ENCODE measurements around the gene PCED1B.

Gene PCED1B

DNA sequence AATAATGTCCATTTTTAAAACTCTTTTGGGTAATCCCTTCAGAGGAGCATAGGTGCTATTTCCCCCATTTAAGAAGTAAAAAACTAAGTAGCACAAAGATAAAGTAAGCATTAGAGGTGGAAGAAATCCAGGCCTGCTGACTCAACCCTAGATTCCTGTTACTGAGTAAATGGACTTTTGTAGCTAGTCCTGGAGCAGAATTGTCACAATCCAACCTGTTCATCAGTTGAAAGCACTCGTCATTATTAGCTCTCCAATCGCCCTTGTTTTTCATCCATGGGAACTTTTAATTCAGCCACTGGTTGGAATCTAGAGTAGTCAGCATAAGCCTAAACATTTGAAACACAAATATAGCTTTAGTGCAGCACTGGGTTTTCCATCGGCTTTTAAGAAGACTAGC, 139.8 kb downstream of the PCED1B start:
- peak; percentile 54; the same call in 2 of the 3 replicates for ATAC-seq (ENCODE audit: low read depth)
- peak overlapping the region; percentile 82 for H3K27ac ChIP-seq (ENCODE audit: poor library complexity, severe bottlenecking)
- no peak for DNase-seq (ENCODE audit: low spot score)
- H3K27me3 ChIP-seq (ENCODE audit: insufficient read depth, poor library complexity, severe bottlenecking): no peaks in the 10 kb centered on the region
- TF ChIP-seq, protein P1, sequence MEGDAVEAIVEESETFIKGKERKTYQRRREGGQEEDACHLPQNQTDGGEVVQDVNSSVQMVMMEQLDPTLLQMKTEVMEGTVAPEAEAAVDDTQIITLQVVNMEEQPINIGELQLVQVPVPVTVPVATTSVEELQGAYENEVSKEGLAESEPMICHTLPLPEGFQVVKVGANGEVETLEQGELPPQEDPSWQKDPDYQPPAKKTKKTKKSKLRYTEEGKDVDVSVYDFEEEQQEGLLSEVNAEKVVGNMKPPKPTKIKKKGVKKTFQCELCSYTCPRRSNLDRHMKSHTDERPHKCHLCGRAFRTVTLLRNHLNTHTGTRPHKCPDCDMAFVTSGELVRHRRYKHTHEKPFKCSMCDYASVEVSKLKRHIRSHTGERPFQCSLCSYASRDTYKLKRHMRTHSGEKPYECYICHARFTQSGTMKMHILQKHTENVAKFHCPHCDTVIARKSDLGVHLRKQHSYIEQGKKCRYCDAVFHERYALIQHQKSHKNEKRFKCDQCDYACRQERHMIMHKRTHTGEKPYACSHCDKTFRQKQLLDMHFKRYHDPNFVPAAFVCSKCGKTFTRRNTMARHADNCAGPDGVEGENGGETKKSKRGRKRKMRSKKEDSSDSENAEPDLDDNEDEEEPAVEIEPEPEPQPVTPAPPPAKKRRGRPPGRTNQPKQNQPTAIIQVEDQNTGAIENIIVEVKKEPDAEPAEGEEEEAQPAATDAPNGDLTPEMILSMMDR (IDR thresholded peaks at IDR 0.05; ENCODE audit: poor library complexity, severe bottlenecking): no peak
- H3K36me3 ChIP-seq (ENCODE audit: low read depth): no peaks in the 10 kb centered on the region
- H3K4me3 ChIP-seq (ENCODE audit: severe bottlenecking): no peak overlapping the region
- peaks cover 46% of the 10 kb centered on the region for H3K4me1 ChIP-seq (ENCODE audit: insufficient read depth, poor library complexity, severe bottlenecking)
- no peaks in the 10 kb centered on the region for H3K9me3 ChIP-seq (ENCODE audit: severe bottlenecking)

- H3K9me3 ChIP-seq (ENCODE audit: severe bottlenecking): no peaks in the 10 kb centered on the region
- TF ChIP-seq, protein P1 (IDR thresholded peaks at IDR 0.05; ENCODE audit: poor library complexity, severe bottlenecking): no peak
- H3K36me3 ChIP-seq (ENCODE audit: low read depth): no peaks in the 10 kb centered on the region
- peak overlapping the region; percentile 82 for H3K27ac ChIP-seq (ENCODE audit: poor library complexity, severe bottlenecking)
- H3K4me3 ChIP-seq (ENCODE audit: severe bottlenecking): no peak overlapping the region
- H3K27me3 ChIP-seq (ENCODE audit: insufficient read depth, poor library complexity, severe bottlenecking): no peaks in the 10 kb centered on the region
- H3K4me1 ChIP-seq (ENCODE audit: insufficient read depth, poor library complexity, severe bottlenecking): peaks cover 46% of the 10 kb centered on the region
- ATAC-seq (ENCODE audit: low read depth) (no peak), DNase-seq (ENCODE audit: low spot score) (no peak)
Observed at GRCh38 chr12:47221256-47222023, 142.0 kb downstream of the PCED1B start.

DNA sequence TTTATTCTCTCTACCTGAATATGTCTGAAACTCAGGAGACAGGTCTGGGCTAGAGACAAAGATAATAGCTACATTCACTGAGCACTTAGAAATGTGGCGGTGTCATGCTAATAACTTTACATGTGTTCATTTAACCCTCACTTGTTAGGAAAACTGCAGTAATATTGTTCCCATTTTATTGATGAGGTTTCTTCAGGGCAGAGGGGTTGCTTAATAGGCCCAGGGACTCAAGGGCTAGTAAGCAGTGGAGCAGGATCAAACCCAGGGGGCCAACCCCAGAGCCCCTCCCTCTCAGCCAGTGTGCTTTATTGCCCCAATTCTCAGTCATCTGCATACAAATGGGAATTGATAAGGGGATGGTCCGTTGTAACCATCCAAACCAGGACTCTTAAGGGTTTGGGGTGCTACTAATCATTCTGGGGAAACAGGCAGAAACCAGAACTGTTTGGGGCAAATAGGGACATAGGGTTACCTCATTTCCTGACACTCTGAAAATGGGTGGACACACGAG, 143.2 kb downstream of the PCED1B start:
- TF ChIP-seq, protein P1 (IDR thresholded peaks at IDR 0.05; ENCODE audit: poor library complexity, severe bottlenecking): no peak
- Histone ChIP-seq H3K4me3 (ENCODE audit: severe bottlenecking) (no peak overlapping the region), H3K27me3 (ENCODE audit: insufficient read depth, poor library complexity, severe bottlenecking) (no peaks in the 10 kb centered on the region), H3K36me3 (ENCODE audit: low read depth) (no peaks in the 10 kb centered on the region), H3K9me3 (ENCODE audit: severe bottlenecking) (no peaks in the 10 kb centered on the region), H3K27ac (ENCODE audit: poor library complexity, severe bottlenecking) (peak overlapping the region; percentile 82), H3K4me1 (ENCODE audit: insufficient read depth, poor library complexity, severe bottlenecking) (peaks cover 38% of the 10 kb centered on the region)
- ATAC-seq (ENCODE audit: low read depth) (no peak), DNase-seq (ENCODE audit: low spot score) (no peak)

DNA sequence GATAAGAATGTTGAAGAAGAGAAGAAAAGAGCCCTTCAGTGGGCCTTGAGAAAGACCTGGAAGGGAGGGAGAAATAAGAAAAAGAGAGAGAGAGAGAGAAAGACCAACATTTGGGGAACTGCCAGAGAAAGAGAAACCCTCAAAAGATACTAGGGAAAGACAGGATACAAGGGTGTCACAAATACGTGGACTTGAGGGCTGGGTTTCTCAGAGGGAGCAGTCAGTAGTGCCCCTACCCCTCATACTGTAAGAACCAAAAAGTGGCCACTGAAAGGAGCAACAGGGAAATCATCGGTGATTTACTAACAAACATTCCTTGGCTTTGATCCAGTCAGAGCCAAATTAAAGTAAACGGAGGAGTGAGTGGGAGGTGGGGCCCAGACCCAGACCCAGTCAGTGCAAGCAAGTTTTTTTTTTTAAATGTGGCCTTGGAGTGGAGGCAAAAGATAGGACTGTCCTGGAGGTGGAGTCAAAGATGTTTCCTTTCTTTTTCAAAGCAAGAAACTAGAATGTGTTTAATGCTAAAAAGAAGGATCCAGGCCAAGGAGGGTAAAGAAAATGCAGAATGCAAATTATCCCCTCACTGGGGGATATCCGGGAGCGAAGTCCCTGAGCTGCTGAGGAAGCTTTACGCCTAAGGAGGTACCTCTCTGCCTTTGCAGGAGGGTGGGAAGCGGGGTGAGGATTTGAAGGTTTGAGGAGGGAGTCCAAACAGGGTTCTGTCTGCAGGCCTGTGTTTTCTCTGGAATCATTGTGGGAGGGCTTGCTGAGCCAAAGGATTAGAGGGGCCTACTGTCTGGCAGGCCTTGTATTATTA, 143.8 kb downstream of the PCED1B start:
- Histone ChIP-seq H3K4me3 (ENCODE audit: severe bottlenecking) (no peak overlapping the region), H3K4me1 (ENCODE audit: insufficient read depth, poor library complexity, severe bottlenecking) (peaks cover 38% of the 10 kb centered on the region), H3K27me3 (ENCODE audit: insufficient read depth, poor library complexity, severe bottlenecking) (no peaks in the 10 kb centered on the region), H3K36me3 (ENCODE audit: low read depth) (no peaks in the 10 kb centered on the region), H3K27ac (ENCODE audit: poor library complexity, severe bottlenecking) (peak overlapping the region; percentile 82), H3K9me3 (ENCODE audit: severe bottlenecking) (no peaks in the 10 kb centered on the region)
- no peak for DNase-seq (ENCODE audit: low spot score)
- TF ChIP-seq, protein P1 (IDR thresholded peaks at IDR 0.05; ENCODE audit: poor library complexity, severe bottlenecking): no peak
- no peak for ATAC-seq (ENCODE audit: low read depth)

All from RWPE2 (cell line).